ENCODE results near the gene SPC25.
"Not testable (repeated sequence)": the region's sequence is repeated elsewhere in the genome, so short reads cannot be mapped to it uniquely, and the experiment has no call there.

The SPC25 gene

GRCh38 chr2:168890006-168890782 lies at the start of gene SPC25:
SPC25 (minus strand) TSS chr2:168890430; CDS start chr2:168889519, 911 bp downstream.
- peak; percentile 93 for DNase-seq

- DNase-seq: no peak
These were observed 49.7 kb upstream of the SPC25 start for GRCh38 chr2:168939918-168940317.

- no peak for DNase-seq
These were observed 48.8 kb upstream of the SPC25 start for GRCh38 chr2:168939061-168939460.

GRCh38 chr2:168935810-168936581 lies 45.8 kb upstream of the SPC25 start:
- no peak for DNase-seq

GRCh38 chr2:168934826-168935225 lies 44.6 kb upstream of the SPC25 start:
- no peak for DNase-seq

GRCh38 chr2:168932174-168932573 lies 41.9 kb upstream of the SPC25 start:
- not testable (repeated sequence) for DNase-seq

GRCh38 chr2:168930242-168930641 lies 40.0 kb upstream of the SPC25 start:
- DNase-seq: no peak

- DNase-seq: no peak
These were observed 38.8 kb upstream of the SPC25 start for GRCh38 chr2:168929031-168929430.

- DNase-seq: no peak
These were observed 38.0 kb upstream of the SPC25 start for GRCh38 chr2:168928113-168928831.

GRCh38 chr2:168926621-168927386 lies 36.6 kb upstream of the SPC25 start:
- no peak for DNase-seq

- DNase-seq: peak; percentile 57
These were observed 30.4 kb upstream of the SPC25 start for GRCh38 chr2:168920504-168921157.

- no peak for DNase-seq
These were observed 26.1 kb upstream of the SPC25 start for GRCh38 chr2:168916331-168916675.

GRCh38 chr2:168915441-168916330 lies 25.5 kb upstream of the SPC25 start:
- no peak for DNase-seq

GRCh38 chr2:168913495-168913894 lies 23.3 kb upstream of the SPC25 start:
- DNase-seq: no peak

GRCh38 chr2:168912901-168913369 lies 22.7 kb upstream of the SPC25 start:
- no peak for DNase-seq

- DNase-seq: no peak
These were observed 22.2 kb upstream of the SPC25 start for GRCh38 chr2:168912466-168912865.

GRCh38 chr2:168910330-168910729 lies 20.1 kb upstream of the SPC25 start:
- no peak for DNase-seq

GRCh38 chr2:168907940-168908662 lies 17.9 kb upstream of the SPC25 start:
- DNase-seq: no peak

- no peak for DNase-seq
These were observed 14.1 kb upstream of the SPC25 start for GRCh38 chr2:168904358-168904757.

- no peak for DNase-seq
These were observed 13.7 kb upstream of the SPC25 start for GRCh38 chr2:168903888-168904287.
